ENCODE measurements around the gene GIGYF2.

The GIGYF2 gene

DNA sequence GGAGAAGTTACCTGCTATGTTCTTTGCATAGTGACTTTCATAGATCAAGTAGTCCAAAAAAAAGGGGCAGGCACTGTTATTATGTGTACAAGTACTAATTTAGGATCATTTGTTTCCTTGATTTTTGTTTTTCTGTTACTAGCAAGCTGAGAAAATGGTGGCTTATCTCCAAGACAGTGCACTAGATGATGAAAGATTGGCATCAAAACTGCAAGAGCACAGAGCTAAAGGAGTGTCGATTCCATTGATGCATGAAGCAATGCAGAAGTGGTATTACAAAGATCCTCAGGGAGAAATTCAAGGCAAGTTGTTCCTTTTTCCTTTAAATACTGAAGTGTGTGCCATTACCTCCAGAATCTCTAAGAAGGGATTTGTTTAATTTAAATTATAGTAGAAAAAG lies 98.8 kb downstream of the GIGYF2 start:
- Histone ChIP-seq H3K4me3 (ENCODE audit: low read depth, low read length) (no peak overlapping the region), H3K36me3 (ENCODE audit: control insufficient read depth, insufficient read depth, low read length) (peaks cover 7% of the 10 kb centered on the region), H3K9ac (ENCODE audit: low read depth, low read length) (no peak overlapping the region)

DNA sequence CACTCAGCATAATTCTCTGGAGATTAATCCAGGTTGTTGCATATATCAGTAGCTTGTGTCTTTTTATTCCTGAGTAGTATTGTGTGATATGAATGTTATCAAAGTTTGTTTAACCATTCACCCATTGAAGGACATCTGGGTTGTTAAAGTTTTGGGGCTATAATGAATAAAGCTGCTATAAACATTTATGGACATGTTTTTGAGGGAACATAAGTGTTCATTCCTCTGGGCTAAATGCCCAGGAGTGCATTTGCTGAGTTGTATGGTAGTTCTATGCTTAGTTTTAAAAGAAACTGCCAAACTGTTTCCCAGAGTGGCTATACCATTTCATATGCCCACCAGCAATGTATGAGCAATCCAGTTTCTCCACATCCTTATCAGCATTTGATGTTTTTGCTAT lies 101.1 kb downstream of the GIGYF2 start:
- no peaks in the 10 kb centered on the region for H3K9me3 ChIP-seq (ENCODE audit: control insufficient read depth, insufficient read depth, low read length)
- H3K4me3 ChIP-seq (ENCODE audit: low read depth, low read length): no peak overlapping the region
- no peaks in the 10 kb centered on the region for H3K36me3 ChIP-seq (ENCODE audit: control insufficient read depth, insufficient read depth, low read length)
- no peak overlapping the region for H3K9ac ChIP-seq (ENCODE audit: low read depth, low read length)
- no peaks in the 10 kb centered on the region for H3K27me3 ChIP-seq (ENCODE audit: control insufficient read depth, insufficient read depth, low read length)
- H3K4me1 ChIP-seq (ENCODE audit: control insufficient read depth, insufficient read depth, low read length): no peaks in the 10 kb centered on the region

More for the DNA sequence above, 98.8 kb downstream of the GIGYF2 start:
- no peaks in the 10 kb centered on the region for H3K4me1 ChIP-seq (ENCODE audit: control insufficient read depth, insufficient read depth, low read length)
- no peaks in the 10 kb centered on the region for H3K27me3 ChIP-seq (ENCODE audit: control insufficient read depth, insufficient read depth, low read length)
- H3K9me3 ChIP-seq (ENCODE audit: control insufficient read depth, insufficient read depth, low read length): no peaks in the 10 kb centered on the region

DNA sequence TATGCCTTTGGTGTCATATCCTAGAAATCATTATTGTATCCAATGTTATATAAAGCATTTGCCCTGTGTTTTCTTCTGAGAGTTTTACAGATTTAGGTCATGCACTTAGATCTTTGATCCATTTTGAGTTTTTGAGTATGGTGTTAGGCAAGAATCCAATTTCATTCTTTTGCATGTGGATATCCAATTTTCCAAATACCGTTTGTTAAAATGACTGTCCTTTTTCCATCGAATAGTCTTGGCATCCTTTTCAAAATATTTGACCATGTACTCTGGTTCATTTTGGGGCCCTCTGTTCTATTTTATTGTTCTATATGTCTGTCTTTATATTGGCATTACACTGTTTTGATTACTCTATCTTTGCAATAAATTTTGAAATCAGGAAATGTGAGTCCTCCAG lies 103.0 kb downstream of the GIGYF2 start:
- Histone ChIP-seq H3K4me3 (ENCODE audit: low read depth, low read length) (no peak overlapping the region), H3K4me1 (ENCODE audit: control insufficient read depth, insufficient read depth, low read length) (no peaks in the 10 kb centered on the region), H3K27me3 (ENCODE audit: control insufficient read depth, insufficient read depth, low read length) (no peaks in the 10 kb centered on the region), H3K9me3 (ENCODE audit: control insufficient read depth, insufficient read depth, low read length) (no peaks in the 10 kb centered on the region), H3K36me3 (ENCODE audit: control insufficient read depth, insufficient read depth, low read length) (no peaks in the 10 kb centered on the region), H3K9ac (ENCODE audit: low read depth, low read length) (no peak overlapping the region)

DNA sequence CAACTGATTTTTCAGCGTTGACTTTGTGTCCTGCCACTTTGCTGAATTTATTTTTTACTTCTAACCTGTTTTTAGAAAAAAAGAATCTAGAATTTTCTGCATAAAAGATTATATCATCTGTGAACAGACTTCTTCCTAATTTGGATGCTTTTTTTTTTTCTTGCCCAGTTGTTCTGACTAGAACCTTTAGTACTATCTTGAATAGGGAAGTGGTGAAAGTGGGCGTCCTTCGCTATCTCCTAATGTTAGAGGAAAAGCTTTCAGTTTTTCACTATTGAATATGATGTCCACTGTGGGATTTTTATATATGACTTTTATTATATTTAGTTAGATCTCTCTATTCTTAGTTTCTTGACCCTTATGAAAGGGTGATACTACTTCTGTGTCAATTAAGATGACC lies 105.0 kb downstream of the GIGYF2 start:
- Histone ChIP-seq H3K9ac (ENCODE audit: low read depth, low read length) (no peak overlapping the region), H3K4me1 (ENCODE audit: control insufficient read depth, insufficient read depth, low read length) (no peaks in the 10 kb centered on the region), H3K27me3 (ENCODE audit: control insufficient read depth, insufficient read depth, low read length) (no peaks in the 10 kb centered on the region), H3K9me3 (ENCODE audit: control insufficient read depth, insufficient read depth, low read length) (no peaks in the 10 kb centered on the region), H3K36me3 (ENCODE audit: control insufficient read depth, insufficient read depth, low read length) (no peaks in the 10 kb centered on the region), H3K4me3 (ENCODE audit: low read depth, low read length) (no peak overlapping the region)

DNA sequence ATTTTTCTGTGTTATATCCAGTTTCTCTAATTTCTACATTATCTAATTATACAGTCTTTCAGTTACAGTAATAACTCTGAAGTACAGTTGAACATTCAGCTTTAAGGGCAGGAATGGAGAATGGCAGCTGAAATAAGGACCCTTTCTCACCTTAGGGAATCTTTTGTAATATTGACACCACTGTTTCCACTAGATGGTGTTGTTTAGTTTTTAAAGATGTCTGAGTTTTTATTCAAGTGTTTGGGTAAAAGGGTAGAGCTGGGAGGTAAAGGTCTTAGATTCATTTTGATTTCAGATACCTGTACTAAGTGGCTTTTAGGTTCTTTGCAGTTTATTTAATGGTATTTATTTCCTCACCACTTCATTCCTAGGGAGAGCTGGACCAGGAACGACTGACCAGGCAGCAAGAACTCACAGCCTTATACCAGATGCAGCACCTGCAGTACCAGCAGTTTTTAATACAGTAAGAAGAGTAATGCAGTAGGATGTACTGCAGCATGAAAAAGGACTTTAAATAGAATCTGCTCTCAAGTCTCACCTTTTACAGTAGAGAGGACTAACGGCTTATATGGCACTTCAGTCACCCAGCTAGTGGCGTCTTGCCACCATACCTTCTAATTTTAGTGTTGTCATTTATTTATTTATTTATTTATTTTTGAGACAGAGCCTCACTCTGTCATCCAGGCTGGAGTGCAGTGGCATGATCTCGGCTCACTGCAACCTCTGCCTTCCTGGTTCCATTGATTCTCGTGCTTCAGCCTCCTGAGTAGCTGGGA lies 112.4 kb downstream of the GIGYF2 start:
- no peak overlapping the region for H3K9ac ChIP-seq (ENCODE audit: low read depth, low read length)
- no peaks in the 10 kb centered on the region for H3K9me3 ChIP-seq (ENCODE audit: control insufficient read depth, insufficient read depth, low read length)
- no peak overlapping the region for H3K4me3 ChIP-seq (ENCODE audit: low read depth, low read length)
- peaks cover 10% of the 10 kb centered on the region for H3K36me3 ChIP-seq (ENCODE audit: control insufficient read depth, insufficient read depth, low read length)
- H3K27me3 ChIP-seq (ENCODE audit: control insufficient read depth, insufficient read depth, low read length): no peaks in the 10 kb centered on the region
- no peaks in the 10 kb centered on the region for H3K4me1 ChIP-seq (ENCODE audit: control insufficient read depth, insufficient read depth, low read length)

DNA sequence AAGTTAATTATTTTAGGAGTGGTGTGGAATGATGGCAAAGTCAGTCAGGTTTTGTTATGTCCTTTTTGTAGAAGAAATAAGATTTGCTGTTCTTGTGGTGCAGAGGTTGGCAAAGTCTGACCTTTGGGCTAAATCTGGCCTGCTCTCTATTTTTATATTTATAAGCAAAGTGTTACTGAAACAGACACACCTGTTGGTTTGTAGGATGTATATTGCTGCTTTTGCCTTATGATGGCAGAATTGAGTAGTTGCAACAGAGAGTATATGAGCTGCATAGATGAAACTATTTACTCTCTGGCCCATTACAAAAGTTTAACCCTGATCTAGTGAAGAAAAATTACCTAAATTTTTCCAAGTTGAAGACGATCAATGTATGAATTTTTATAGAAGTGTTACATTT lies 113.3 kb downstream of the GIGYF2 start:
- H3K4me3 ChIP-seq (ENCODE audit: low read depth, low read length): no peak overlapping the region
- no peaks in the 10 kb centered on the region for H3K27me3 ChIP-seq (ENCODE audit: control insufficient read depth, insufficient read depth, low read length)
- H3K9me3 ChIP-seq (ENCODE audit: control insufficient read depth, insufficient read depth, low read length): no peaks in the 10 kb centered on the region
- no peaks in the 10 kb centered on the region for H3K4me1 ChIP-seq (ENCODE audit: control insufficient read depth, insufficient read depth, low read length)
- H3K9ac ChIP-seq (ENCODE audit: low read depth, low read length): no peak overlapping the region
- H3K36me3 ChIP-seq (ENCODE audit: control insufficient read depth, insufficient read depth, low read length): peaks cover 16% of the 10 kb centered on the region

DNA sequence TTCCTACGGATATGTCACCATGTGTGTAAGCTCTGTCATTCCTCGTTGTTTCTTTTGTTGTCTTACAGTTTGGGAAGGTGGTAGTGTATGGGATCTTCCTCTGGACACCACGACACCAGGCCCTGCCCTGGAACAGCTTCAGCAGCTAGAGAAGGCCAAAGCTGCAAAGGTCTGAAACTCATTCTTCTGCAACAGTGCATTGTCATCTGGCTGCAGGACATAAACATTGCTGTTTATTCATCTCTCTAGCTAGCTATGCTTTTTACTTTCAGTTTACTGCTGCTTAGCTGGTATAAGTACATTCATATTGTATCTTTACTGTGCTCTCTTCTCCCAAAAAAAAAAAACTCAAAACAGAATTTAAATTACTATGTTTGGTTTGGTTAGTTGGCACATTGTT lies 118.4 kb downstream of the GIGYF2 start:
- no peaks in the 10 kb centered on the region for H3K9me3 ChIP-seq (ENCODE audit: control insufficient read depth, insufficient read depth, low read length)
- H3K27me3 ChIP-seq (ENCODE audit: control insufficient read depth, insufficient read depth, low read length): no peaks in the 10 kb centered on the region
- no peak overlapping the region for H3K4me3 ChIP-seq (ENCODE audit: low read depth, low read length)
- H3K4me1 ChIP-seq (ENCODE audit: control insufficient read depth, insufficient read depth, low read length): peaks cover 8% of the 10 kb centered on the region
- H3K36me3 ChIP-seq (ENCODE audit: control insufficient read depth, insufficient read depth, low read length): peaks cover 13% of the 10 kb centered on the region
- no peak overlapping the region for H3K9ac ChIP-seq (ENCODE audit: low read depth, low read length)

DNA sequence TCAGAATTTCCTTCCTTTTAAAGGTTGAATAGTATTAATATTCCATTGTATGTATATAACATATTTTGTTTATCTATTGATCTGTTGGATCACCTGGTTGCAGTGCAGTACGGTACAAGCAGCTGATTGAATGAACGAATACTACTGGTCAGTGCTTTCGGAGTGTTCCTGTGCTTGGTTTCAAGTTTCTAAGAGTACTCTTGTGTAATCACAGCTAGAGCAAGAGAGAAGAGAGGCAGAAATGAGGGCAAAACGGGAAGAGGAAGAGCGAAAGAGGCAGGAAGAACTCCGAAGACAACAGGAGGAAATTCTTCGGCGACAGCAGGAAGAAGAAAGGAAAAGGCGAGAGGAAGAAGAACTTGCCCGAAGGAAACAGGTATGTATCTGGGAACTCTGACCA lies 119.5 kb downstream of the GIGYF2 start:
- Histone ChIP-seq H3K4me3 (ENCODE audit: low read depth, low read length) (no peak overlapping the region), H3K9me3 (ENCODE audit: control insufficient read depth, insufficient read depth, low read length) (no peaks in the 10 kb centered on the region), H3K36me3 (ENCODE audit: control insufficient read depth, insufficient read depth, low read length) (peaks cover 13% of the 10 kb centered on the region), H3K9ac (ENCODE audit: low read depth, low read length) (no peak overlapping the region), H3K27me3 (ENCODE audit: control insufficient read depth, insufficient read depth, low read length) (no peaks in the 10 kb centered on the region), H3K4me1 (ENCODE audit: control insufficient read depth, insufficient read depth, low read length) (peaks cover 8% of the 10 kb centered on the region)

DNA sequence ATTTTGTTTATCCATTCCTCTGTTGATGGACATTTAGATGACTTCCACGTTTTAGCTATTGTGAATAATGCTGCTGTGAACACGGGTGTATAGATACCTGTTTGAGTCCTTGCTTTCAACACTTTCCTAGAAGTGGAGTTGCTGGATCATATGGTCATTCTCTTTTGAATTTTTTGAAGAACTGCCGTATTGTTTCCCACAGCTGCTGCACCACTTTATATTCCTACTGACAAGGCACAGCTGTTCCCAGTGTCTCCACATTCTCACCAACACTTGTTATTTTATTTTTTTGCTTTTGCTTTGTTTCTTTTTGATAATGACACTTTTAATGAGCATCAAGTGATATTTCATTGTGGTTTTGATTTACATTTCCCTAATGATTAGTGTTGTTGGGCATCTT lies 120.6 kb downstream of the GIGYF2 start:
- H3K27me3 ChIP-seq (ENCODE audit: control insufficient read depth, insufficient read depth, low read length): no peaks in the 10 kb centered on the region
- H3K4me3 ChIP-seq (ENCODE audit: low read depth, low read length): no peak overlapping the region
- no peaks in the 10 kb centered on the region for H3K9me3 ChIP-seq (ENCODE audit: control insufficient read depth, insufficient read depth, low read length)
- peaks cover 8% of the 10 kb centered on the region for H3K4me1 ChIP-seq (ENCODE audit: control insufficient read depth, insufficient read depth, low read length)
- no peak overlapping the region for H3K9ac ChIP-seq (ENCODE audit: low read depth, low read length)
- H3K36me3 ChIP-seq (ENCODE audit: control insufficient read depth, insufficient read depth, low read length): peaks cover 13% of the 10 kb centered on the region

DNA sequence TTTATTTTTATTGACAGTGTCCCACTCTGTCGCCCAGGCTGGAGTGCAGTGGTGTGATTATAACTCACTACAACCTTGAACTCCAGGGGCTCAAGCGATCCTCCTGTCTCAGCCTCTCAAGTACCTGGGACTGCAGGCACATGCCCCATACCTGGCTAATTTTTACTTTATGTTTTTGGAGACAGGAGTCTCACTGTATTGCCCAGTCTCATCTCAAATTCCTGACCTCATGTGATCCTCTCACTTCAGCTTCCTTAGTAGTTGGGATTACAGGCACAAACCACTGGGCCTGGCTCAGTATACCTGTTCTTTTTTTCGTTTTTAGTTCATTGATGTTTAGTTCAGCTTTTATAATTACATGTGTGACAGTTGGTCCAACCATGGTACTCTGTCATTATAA lies 132.9 kb downstream of the GIGYF2 start:
- Histone ChIP-seq H3K4me1 (ENCODE audit: control insufficient read depth, insufficient read depth, low read length) (no peaks in the 10 kb centered on the region), H3K27me3 (ENCODE audit: control insufficient read depth, insufficient read depth, low read length) (no peaks in the 10 kb centered on the region), H3K9ac (ENCODE audit: low read depth, low read length) (no peak overlapping the region), H3K4me3 (ENCODE audit: low read depth, low read length) (no peak overlapping the region), H3K36me3 (ENCODE audit: control insufficient read depth, insufficient read depth, low read length) (peaks cover 22% of the 10 kb centered on the region), H3K9me3 (ENCODE audit: control insufficient read depth, insufficient read depth, low read length) (no peaks in the 10 kb centered on the region)

DNA sequence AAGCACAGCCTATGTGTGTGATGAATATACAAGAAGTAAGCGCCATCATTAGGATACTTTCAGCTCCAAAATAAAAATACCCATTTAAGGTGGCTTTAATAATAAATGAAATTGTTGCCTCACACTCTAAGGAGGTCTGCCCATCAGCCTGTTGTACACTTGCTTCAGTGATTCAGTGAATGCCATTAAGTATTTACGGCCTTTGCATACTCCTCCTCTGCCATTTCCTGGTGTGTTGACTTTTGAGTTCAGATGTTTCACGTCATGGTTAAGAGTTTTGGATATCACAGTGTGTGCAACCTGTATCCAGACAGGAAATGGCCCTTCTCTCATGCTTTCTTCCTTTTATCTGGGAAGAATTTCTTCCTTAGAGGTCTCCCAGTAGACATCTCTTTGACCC lies 134.4 kb downstream of the GIGYF2 start:
- H3K36me3 ChIP-seq (ENCODE audit: control insufficient read depth, insufficient read depth, low read length): peaks cover 18% of the 10 kb centered on the region

DNA sequence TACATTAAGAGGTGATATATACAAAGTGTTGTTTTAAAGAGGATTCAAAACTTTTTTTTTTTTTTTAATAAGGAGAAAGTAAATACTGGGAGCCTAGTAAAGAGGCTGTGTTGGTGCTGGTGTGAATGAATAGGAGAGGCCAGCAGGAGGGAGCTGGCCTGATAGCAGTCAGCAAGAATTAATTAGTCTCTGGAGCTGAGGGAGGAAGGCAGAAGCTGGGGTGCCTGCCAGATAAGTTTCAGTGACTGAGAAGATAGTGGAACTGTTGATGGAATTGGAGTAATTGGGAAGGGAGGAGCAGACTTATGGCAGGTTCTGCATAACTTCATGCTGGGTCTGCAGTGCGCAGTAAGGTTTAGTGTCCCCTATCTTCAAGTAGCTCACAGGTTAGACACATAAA lies 136.7 kb downstream of the GIGYF2 start:
- Histone ChIP-seq H3K9ac (ENCODE audit: low read depth, low read length) (no peak overlapping the region), H3K4me1 (ENCODE audit: control insufficient read depth, insufficient read depth, low read length) (no peaks in the 10 kb centered on the region), H3K9me3 (ENCODE audit: control insufficient read depth, insufficient read depth, low read length) (no peaks in the 10 kb centered on the region), H3K4me3 (ENCODE audit: low read depth, low read length) (no peak overlapping the region), H3K27me3 (ENCODE audit: control insufficient read depth, insufficient read depth, low read length) (no peaks in the 10 kb centered on the region), H3K36me3 (ENCODE audit: control insufficient read depth, insufficient read depth, low read length) (peaks cover 18% of the 10 kb centered on the region)

More for the DNA sequence above, 134.4 kb downstream of the GIGYF2 start:
- H3K9ac ChIP-seq (ENCODE audit: low read depth, low read length): no peak overlapping the region
- H3K27me3 ChIP-seq (ENCODE audit: control insufficient read depth, insufficient read depth, low read length): no peaks in the 10 kb centered on the region
- no peaks in the 10 kb centered on the region for H3K4me1 ChIP-seq (ENCODE audit: control insufficient read depth, insufficient read depth, low read length)
- no peaks in the 10 kb centered on the region for H3K9me3 ChIP-seq (ENCODE audit: control insufficient read depth, insufficient read depth, low read length)
- no peak overlapping the region for H3K4me3 ChIP-seq (ENCODE audit: low read depth, low read length)
